GM04504 (cell line): ENCODE results near the gene TARBP1.
"Not testable (repeated sequence)": the region's sequence is repeated elsewhere in the genome, so short reads cannot be mapped to it uniquely, and the experiment has no call there.

Source experiments
- DNase-seq: peaks from one replicate; pipeline ENCODE4 v3.0.0-alpha.2; 2012; ENCODE audit warnings: low read depth

The TARBP1 gene, protein sequence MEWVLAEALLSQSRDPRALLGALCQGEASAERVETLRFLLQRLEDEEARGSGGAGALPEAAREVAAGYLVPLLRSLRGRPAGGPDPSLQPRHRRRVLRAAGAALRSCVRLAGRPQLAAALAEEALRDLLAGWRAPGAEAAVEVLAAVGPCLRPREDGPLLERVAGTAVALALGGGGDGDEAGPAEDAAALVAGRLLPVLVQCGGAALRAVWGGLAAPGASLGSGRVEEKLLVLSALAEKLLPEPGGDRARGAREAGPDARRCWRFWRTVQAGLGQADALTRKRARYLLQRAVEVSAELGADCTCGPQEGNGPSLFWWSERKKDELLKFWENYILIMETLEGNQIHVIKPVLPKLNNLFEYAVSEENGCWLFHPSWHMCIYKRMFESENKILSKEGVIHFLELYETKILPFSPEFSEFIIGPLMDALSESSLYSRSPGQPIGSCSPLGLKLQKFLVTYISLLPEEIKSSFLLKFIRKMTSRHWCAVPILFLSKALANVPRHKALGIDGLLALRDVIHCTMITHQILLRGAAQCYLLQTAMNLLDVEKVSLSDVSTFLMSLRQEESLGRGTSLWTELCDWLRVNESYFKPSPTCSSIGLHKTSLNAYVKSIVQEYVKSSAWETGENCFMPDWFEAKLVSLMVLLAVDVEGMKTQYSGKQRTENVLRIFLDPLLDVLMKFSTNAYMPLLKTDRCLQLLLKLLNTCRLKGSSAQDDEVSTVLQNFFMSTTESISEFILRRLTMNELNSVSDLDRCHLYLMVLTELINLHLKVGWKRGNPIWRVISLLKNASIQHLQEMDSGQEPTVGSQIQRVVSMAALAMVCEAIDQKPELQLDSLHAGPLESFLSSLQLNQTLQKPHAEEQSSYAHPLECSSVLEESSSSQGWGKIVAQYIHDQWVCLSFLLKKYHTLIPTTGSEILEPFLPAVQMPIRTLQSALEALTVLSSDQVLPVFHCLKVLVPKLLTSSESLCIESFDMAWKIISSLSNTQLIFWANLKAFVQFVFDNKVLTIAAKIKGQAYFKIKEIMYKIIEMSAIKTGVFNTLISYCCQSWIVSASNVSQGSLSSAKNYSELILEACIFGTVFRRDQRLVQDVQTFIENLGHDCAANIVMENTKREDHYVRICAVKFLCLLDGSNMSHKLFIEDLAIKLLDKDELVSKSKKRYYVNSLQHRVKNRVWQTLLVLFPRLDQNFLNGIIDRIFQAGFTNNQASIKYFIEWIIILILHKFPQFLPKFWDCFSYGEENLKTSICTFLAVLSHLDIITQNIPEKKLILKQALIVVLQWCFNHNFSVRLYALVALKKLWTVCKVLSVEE (N-terminal part only)

DNA sequence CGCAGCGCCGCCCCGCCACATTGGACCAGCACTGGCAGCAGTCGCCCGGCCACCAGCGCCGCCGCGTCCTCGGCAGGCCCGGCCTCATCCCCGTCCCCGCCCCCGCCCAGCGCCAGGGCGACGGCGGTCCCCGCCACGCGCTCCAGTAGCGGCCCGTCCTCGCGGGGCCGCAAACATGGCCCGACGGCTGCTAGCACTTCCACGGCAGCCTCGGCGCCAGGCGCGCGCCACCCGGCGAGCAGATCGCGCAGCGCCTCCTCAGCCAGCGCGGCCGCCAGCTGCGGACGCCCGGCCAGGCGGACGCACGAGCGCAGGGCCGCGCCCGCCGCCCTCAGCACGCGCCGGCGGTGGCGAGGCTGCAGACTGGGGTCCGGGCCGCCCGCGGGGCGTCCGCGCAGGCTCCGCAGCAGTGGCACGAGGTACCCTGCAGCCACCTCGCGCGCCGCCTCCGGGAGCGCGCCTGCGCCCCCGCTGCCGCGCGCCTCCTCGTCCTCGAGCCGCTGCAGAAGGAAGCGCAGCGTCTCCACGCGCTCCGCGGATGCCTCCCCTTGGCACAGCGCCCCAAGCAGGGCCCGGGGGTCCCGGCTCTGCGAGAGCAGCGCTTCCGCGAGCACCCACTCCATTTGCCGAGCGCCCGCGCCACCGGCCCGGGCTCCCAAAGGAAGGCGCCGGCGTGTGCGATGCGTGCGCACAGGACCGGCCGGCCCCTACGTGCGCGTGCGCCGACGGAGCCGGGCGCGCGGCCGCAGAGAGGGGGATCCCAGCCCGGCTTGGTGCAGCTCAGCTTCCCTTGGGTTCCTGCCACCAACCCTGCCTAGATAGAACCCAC, at the start of gene TARBP1:
TARBP1 (minus strand) TSS at position 699 of the 829 bp plus-strand sequence; CDS start at position 623, 76 bp downstream.
- no peak for DNase-seq

GRCh38 chr1:234528074-234528865, 49.3 kb upstream of the TARBP1 start:
- DNase-seq = no peak

DNA sequence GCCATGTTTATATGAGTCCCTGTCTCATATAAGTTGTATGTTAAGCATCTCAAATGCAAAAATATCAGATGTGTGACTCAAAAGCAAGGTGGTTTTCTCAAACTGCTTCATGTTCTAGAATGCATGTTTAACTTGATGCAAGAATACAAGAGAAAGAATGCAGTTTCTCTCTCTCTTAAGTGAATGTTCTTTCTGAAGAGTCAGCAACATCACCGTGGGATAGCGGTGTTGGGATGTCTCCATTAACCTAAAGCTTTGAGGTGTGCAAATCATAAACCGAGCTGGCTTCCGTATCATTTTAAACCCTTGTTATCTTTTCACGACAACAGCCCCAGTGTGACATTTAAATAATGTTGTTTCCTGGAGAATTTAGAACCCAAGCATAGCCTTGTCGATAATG, 48.4 kb upstream of the TARBP1 start:
- no peak for DNase-seq

DNA sequence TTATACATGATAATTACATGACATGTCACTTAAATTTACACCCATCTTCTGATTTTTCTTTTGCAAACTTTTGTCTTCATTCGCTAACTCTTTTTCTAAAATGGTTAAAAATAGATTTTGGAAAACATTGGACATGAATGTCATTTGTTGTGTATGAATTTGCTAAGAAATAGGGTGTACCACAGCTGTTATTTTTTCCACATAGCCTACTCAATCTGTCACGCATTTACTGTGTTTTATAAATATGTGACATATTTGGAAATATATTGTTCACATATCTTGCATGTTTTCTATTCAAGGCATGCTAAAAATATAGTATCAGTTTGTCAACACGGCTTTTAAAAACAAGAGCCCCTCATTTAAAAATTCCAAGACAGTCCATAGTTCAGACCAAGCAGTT, 47.9 kb upstream of the TARBP1 start:
- DNase-seq = no peak

GRCh38 chr1:234525099-234525799, 46.3 kb upstream of the TARBP1 start:
- DNase-seq = no peak

DNA sequence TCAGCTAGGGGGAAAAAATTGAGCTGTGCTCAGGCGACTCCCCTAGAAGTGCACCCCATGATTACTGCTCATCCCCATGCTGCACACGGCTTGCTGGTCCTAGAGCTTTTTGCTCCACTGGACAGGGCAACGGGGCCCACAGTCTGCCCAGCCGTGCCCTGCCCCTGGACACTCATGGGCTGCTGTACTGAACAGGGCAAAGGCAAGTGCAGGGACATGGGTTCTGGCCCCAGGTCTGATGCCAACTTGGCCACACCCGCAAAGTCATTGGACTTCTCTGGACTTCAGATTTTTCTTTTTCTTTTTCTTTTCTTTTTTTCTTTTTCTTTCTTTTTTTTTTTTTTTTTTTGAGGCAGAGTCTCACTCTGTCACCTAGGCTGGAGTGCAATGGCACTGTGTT, 42.9 kb upstream of the TARBP1 start:
- no peak for DNase-seq

- no peak for DNase-seq
These were observed 42.2 kb upstream of the TARBP1 start for GRCh38 chr1:234520908-234521817.

- no peak for DNase-seq
These were observed 40.5 kb upstream of the TARBP1 start for GRCh38 chr1:234519506-234519905.

DNA sequence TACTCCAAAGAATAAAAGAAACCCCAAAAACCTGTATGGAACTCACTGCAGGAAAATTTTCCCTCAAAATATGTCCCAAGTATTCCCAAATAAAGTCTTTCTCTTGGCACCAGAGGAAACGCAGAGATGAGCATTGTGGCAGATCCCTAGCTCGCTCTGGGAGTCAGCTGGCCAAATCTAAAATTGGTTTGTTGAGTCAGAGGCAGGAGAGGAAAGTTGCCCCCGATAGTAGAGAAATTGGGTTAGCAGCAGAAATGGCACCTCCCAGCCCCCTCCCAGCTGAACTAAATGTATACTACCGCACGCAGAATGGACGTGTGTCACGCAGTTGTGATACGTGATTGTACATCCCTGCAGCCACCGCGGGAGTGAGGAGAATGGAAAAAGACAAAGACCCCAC, 39.9 kb upstream of the TARBP1 start:
- DNase-seq = no peak

DNA sequence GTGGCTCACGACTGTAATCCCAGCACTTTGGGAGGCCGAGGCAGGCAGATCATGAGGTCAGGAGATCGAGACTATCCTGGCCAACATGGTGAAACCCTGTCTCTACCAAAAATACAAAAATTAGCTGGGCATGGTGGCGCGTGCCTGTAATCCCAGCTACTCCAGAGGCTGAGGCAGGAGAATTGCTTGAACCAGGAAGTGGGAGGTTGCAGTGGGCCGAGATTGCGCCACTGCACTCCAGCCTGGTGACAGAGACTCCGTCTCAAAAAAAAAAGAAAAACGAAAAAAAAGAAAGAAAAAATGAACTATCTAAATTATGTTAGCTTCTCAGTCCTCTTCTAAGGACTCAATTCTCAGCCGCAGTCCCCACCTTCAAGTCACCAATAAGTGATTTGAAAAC, 39.1 kb upstream of the TARBP1 start:
- not testable (repeated sequence) for DNase-seq

DNA sequence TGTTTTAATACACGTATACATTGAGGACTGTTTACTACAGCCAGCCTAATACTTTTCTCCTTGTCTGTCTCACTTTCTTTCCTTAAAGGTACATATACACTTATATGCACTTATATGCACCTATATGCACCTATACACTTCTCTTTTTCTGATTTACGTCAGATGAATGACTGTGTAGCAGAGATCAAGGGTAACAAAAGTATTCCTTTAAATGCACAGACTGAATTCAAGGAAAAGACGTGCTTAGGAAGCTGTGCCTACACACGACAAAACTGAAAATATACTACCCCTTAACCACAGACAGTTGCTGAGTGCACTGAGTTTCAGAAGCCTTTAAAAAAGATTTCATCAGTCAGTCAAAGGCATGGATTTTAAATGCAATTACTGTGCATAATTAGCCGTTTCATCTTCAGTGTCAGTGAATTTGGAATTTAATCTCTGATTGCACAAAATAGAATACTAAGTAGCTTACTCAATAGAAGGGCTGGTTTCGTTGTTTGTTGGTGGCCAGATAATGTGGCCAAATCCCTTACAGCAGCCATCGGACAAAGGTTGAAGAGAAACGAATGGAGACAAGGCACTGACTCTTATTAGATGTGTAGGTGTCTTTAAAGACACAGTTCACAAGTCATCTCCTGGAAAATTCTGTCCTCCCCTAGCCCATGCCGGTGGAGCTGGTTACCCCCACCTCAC, 38.3 kb upstream of the TARBP1 start:
- no peak for DNase-seq

- DNase-seq = peak; percentile 72
These were observed 36.9 kb upstream of the TARBP1 start for GRCh38 chr1:234515821-234516241.

- DNase-seq = no peak
These were observed 36.4 kb upstream of the TARBP1 start for GRCh38 chr1:234515411-234515810.

- DNase-seq = no peak
These were observed 33.5 kb upstream of the TARBP1 start for GRCh38 chr1:234512451-234512861.

DNA sequence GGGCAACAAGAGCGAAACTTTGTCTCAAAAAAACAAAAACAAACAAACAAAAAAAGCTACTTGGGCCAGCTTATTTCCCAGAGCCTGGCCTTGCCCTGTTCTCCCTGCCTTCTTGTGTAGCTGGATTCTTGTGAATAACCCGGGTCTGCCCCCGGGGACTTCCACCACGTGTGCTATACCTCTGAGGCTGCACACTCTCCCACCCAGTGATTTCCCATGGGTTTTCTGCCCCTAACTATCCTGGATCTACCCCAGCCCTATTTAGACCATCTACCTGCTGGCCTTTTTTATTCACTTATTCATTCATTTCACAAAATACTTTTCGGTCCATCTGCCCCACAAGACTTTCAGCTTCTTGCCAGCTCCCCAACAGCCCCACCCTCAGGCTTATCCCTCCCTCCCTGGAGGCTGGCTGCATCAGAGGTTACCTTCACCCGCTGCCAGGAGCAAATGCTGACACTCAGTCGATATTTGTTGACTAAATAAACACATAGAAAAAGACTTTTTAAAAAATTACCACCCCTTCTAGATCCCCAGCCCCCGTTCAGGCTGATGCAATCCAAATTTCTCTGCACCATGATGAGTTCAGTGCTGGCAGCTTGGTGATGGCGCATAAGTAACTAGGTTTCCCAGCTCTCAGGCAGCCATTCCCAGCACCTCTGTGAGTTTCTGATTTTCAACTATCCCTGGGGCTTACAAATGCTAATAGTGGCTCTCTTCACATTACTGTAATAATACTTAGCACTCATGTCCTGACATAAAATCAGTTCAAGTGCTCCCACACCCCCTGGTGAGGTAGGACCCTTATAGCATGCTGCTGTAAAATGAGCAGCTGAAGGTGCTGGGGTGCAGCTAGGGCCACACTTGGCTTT, 30.7 kb upstream of the TARBP1 start:
- no peak for DNase-seq

DNA sequence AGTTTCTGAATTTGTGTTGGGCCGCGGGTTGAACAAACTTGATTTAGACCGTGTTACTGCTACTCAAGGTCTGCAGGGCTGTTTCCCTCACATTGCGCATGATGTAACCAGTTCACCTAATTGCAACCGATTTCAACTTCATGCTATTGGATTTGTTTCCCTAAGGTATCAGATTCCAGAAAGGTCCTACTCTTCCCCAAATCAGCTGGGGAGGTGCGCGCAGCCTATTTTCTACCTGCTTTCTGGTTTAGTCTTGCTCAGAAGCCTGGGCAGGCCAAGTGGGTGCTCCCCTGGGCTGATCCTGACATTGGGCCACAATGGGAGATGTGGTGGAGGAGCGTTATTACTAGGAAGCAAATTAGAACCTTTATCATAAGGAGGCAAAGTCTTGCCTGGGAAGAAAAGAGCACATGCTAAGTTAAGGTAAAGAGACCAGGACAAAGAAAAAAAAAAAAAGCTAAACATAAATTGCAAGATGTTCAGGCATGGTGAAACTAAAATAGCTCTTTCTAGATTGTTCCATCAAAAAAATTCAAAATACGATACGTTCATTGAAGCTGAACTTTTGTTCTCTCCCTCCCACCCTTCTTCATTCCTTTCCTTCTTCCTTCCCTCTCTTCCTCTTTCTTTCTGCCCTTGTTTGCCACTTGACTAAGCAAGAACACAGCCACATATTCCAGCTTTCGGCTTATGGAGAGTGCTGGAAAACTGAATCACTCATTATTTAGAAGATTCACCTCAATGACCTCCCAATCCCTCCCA, 28.8 kb upstream of the TARBP1 start:
- no peak for DNase-seq
